Liver (tissue), 3 donors: Measurements from ENCODE around the gene CHRM2.

Experiments
- EGR1 ChIP-seq, 2 donors: IDR thresholded peaks; 2 replicates each; pipeline ENCODE4 v1.6.1; 2016 to 2018; ENCODE audit warnings: antibody characterized with exemption in 2 of 2, low read depth in 2 of 2
- GABPA ChIP-seq, 2 donors: IDR thresholded peaks in 1 of 2; conservative IDR thresholded peaks in 1 of 2; 2 replicates each; pipeline ENCODE4 v1.6.1; 2016; ENCODE audit warnings: antibody characterized with exemption in 2 of 2, mild to moderate bottlenecking in 1 of 2, moderate library complexity in 1 of 2
- HNF4G ChIP-seq: IDR thresholded peaks from 2 replicates; pipeline ENCODE4 v1.6.1; 2016; ENCODE audit warnings: antibody characterized with exemption
- JUND ChIP-seq, 2 donors: IDR thresholded peaks; 2 replicates each; pipeline ENCODE4 v1.6.1; 2016; ENCODE audit warnings: antibody characterized with exemption in 2 of 2
- RAD21 ChIP-seq, 2 donors: IDR thresholded peaks; 2 replicates each; pipeline ENCODE4 v1.6.1; 2016; ENCODE audit warnings: antibody characterized with exemption in 2 of 2, mild to moderate bottlenecking in 2 of 2
- RXRA ChIP-seq, 2 donors: IDR thresholded peaks; 2 replicates each; pipeline ENCODE4 v1.6.1; 2017 to 2018; ENCODE audit warnings: antibody characterized with exemption in 2 of 2, mild to moderate bottlenecking in 1 of 2
- TAF1 ChIP-seq: conservative IDR thresholded peaks from 2 replicates; pipeline ENCODE4 v1.6.1; 2016; ENCODE audit warnings: antibody characterized with exemption, mild to moderate bottlenecking
- YY1 ChIP-seq: IDR thresholded peaks from 2 replicates; pipeline ENCODE4 v1.6.1; 2016; ENCODE audit warnings: antibody characterized with exemption, mild to moderate bottlenecking
- TF ChIP-seq, protein P1 (sequence below): fragments of 150-350 bp; IDR thresholded peaks from 2 replicates; pipeline ENCODE4 v1.5.1; 2017; ENCODE audit warnings: improper control_type of control experiment, low read depth, low read length; ENCODE audit not compliant: missing input control
- TF ChIP-seq, protein P2 (sequence below): IDR thresholded peaks from 2 replicates; pipeline ENCODE4 v1.6.1; 2016; ENCODE audit warnings: antibody characterized with exemption
- TF ChIP-seq, protein P3 (sequence below): IDR thresholded peaks from 2 replicates; pipeline ENCODE4 v1.6.1; 2016; ENCODE audit warnings: antibody characterized with exemption, mild to moderate bottlenecking
- TF ChIP-seq, protein P4 (sequence below): IDR thresholded peaks from 2 replicates; pipeline ENCODE4 v1.6.1; 2016; ENCODE audit warnings: antibody characterized with exemption
- donor health status: healthy.
- donor health status: healthy.

- TF ChIP-seq RAD21 (IDR thresholded peaks at IDR 0.05) (no peak), HNF4G (no peak), TAF1 (no peak), YY1 (no peak), JUND (IDR thresholded peaks at IDR 0.05) (no peak), GABPA (IDR thresholded peaks at IDR 0.05 in 1 of 2, conservative IDR thresholded peaks at IDR 0.05 in 1 of 2) (no peak), EGR1 (IDR thresholded peaks at IDR 0.05; ENCODE audit: low read depth in 2 of 2) (no peak), RXRA (IDR thresholded peaks at IDR 0.05) (no peak)
- TF ChIP-seq, protein P1, sequence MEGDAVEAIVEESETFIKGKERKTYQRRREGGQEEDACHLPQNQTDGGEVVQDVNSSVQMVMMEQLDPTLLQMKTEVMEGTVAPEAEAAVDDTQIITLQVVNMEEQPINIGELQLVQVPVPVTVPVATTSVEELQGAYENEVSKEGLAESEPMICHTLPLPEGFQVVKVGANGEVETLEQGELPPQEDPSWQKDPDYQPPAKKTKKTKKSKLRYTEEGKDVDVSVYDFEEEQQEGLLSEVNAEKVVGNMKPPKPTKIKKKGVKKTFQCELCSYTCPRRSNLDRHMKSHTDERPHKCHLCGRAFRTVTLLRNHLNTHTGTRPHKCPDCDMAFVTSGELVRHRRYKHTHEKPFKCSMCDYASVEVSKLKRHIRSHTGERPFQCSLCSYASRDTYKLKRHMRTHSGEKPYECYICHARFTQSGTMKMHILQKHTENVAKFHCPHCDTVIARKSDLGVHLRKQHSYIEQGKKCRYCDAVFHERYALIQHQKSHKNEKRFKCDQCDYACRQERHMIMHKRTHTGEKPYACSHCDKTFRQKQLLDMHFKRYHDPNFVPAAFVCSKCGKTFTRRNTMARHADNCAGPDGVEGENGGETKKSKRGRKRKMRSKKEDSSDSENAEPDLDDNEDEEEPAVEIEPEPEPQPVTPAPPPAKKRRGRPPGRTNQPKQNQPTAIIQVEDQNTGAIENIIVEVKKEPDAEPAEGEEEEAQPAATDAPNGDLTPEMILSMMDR: no peak
- TF ChIP-seq, protein P2, sequence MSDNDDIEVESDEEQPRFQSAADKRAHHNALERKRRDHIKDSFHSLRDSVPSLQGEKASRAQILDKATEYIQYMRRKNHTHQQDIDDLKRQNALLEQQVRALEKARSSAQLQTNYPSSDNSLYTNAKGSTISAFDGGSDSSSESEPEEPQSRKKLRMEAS: no peak
- TF ChIP-seq, protein P3, sequence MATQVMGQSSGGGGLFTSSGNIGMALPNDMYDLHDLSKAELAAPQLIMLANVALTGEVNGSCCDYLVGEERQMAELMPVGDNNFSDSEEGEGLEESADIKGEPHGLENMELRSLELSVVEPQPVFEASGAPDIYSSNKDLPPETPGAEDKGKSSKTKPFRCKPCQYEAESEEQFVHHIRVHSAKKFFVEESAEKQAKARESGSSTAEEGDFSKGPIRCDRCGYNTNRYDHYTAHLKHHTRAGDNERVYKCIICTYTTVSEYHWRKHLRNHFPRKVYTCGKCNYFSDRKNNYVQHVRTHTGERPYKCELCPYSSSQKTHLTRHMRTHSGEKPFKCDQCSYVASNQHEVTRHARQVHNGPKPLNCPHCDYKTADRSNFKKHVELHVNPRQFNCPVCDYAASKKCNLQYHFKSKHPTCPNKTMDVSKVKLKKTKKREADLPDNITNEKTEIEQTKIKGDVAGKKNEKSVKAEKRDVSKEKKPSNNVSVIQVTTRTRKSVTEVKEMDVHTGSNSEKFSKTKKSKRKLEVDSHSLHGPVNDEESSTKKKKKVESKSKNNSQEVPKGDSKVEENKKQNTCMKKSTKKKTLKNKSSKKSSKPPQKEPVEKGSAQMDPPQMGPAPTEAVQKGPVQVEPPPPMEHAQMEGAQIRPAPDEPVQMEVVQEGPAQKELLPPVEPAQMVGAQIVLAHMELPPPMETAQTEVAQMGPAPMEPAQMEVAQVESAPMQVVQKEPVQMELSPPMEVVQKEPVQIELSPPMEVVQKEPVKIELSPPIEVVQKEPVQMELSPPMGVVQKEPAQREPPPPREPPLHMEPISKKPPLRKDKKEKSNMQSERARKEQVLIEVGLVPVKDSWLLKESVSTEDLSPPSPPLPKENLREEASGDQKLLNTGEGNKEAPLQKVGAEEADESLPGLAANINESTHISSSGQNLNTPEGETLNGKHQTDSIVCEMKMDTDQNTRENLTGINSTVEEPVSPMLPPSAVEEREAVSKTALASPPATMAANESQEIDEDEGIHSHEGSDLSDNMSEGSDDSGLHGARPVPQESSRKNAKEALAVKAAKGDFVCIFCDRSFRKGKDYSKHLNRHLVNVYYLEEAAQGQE: no peak
- TF ChIP-seq, protein P4, sequence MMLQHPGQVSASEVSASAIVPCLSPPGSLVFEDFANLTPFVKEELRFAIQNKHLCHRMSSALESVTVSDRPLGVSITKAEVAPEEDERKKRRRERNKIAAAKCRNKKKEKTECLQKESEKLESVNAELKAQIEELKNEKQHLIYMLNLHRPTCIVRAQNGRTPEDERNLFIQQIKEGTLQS: no peak
Observed at GRCh38 chr7:136891850-136892249, 23.4 kb downstream of the CHRM2 start.
